ES-I3 (cell line): ENCODE measurements around the gene NOL7.

Experiments used
- H3K36me3 ChIP-seq: 2 replicates; pipeline ENCODE4 v1.6.1; 2013; ENCODE audit warnings: mild to moderate bottlenecking, low read length, control low read depth, moderate library complexity; ENCODE audit not compliant: insufficient read depth
- H3K4me1 ChIP-seq: 2 replicates; pipeline ENCODE4 v1.6.1; 2013; ENCODE audit warnings: mild to moderate bottlenecking, control low read depth, low read length; ENCODE audit not compliant: insufficient read depth
- H3K9ac ChIP-seq: 2 replicates; pipeline ENCODE4 v1.6.1; 2013; ENCODE audit warnings: low read depth, mild to moderate bottlenecking, low read length, moderate library complexity
- H3K9me3 ChIP-seq: 2 replicates; pipeline ENCODE4 v1.6.1; 2013; ENCODE audit warnings: mild to moderate bottlenecking, low read length, moderate library complexity; ENCODE audit not compliant: control insufficient read depth, insufficient read depth

NOL7 gene

DNA sequence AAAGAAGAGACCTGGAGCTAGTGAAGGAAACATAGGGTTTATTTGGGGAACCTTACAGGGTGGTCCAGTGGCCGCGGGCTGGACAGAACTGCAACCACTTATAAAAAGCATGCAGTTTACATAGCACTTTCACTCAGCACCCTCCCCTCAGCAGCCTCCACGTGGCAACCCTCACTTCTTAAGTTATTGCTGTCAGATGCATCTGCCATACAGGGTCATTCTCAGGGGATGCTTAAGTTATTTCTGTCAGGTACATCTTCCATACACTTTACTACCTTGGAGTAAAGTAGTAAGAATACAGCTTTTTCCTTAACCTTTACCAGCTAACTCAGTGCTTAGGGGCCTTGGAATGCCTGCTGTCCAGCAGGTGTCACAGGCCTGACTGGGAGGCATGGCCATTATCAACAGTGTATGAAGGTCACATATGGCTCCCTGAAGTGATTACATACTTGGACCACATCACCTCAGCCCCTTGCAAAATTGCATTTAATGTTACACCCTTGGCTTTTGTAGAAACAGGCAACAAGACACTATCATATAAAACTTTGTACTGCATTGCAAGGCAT lies 2.0 kb upstream of the NOL7 start:
- Histone ChIP-seq H3K9me3 (no peaks in the 10 kb centered on the region), H3K36me3 (peaks cover 13% of the 10 kb centered on the region; the same call in 1 of the 2 replicates), H3K9ac (no peak overlapping the region), H3K4me1 (peaks cover 12% of the 10 kb centered on the region)

- Histone ChIP-seq H3K9ac (peak overlapping the region; percentile 97), H3K9me3 (no peaks in the 10 kb centered on the region), H3K4me1 (peaks cover 12% of the 10 kb centered on the region), H3K36me3 (peaks cover 23% of the 10 kb centered on the region)
Observed at GRCh38 chr6:13614126-13614925, 809 bp upstream of the NOL7 start.

DNA sequence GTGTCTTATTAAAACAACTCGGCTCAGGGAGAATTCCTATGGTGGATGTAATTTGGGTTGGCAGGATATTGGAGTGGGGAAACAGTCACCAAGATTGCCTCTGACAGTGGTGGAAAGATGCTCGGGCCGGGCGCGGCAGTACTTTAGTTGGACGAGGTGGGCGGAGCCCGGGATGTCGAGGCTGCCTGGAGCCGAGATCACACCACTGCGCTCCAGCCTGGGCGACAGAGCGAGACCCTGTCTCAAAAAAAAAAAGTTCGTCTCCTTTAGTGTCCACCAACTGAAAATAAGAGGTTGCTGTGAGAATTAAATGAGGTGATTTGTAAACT lies 621 bp downstream of the NOL7 start:
- H3K9ac ChIP-seq = peak overlapping the region; percentile 97
- H3K4me1 ChIP-seq = peaks cover 12% of the 10 kb centered on the region
- H3K9me3 ChIP-seq = no peaks in the 10 kb centered on the region
- H3K36me3 ChIP-seq = peaks cover 27% of the 10 kb centered on the region

DNA sequence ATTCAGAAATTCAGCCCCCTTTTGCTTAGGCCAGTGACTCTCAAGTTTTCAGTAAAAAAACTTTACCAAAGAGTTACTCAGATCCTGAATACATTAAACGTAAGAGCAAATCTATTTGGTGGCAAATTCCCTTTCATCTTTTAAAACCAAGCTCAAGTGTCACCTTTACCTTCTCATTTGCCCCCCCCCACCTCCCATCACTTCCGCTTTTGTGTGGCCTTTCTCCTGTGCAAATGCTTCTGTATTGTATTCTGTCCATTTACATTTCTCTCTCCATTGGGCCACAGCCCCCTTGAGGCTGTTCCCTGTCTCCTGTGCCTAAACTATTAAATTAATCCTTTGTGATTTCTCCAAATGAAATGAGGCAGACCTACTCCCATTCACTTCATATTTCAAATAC lies 1.9 kb downstream of the NOL7 start:
- H3K4me1 ChIP-seq = peaks cover 12% of the 10 kb centered on the region
- no peaks in the 10 kb centered on the region for H3K9me3 ChIP-seq
- peaks cover 28% of the 10 kb centered on the region for H3K36me3 ChIP-seq
- no peak overlapping the region for H3K9ac ChIP-seq

DNA sequence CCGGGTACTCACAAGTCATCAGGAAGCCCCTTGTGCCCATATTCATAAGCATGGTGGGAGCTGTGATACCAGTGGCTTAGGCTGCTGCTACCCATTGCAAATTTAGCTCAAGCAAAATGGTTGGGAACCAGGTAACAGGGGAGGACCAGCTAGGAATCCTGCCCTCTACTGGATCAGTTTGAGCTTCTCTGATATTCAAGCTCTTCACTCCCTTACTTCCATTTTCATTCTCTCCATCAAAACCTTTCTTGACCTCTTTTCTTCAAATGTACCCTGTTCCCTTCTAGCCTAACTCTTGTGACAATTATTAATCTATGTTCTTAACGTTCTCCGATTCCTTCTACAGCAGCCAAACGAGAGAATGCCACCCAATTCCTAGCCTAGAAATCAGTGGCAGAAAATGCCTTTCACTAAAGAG lies 9.7 kb downstream of the NOL7 start:
- Histone ChIP-seq H3K4me1 (no peaks in the 10 kb centered on the region), H3K9ac (no peak overlapping the region), H3K9me3 (no peaks in the 10 kb centered on the region), H3K36me3 (peaks cover 19% of the 10 kb centered on the region)

GRCh38 chr6:13629459-13630116 lies 14.5 kb downstream of the NOL7 start:
- Histone ChIP-seq H3K9ac (no peak overlapping the region), H3K9me3 (no peaks in the 10 kb centered on the region), H3K4me1 (peaks cover 5% of the 10 kb centered on the region; the same call in 1 of the 2 replicates), H3K36me3 (peaks cover 8% of the 10 kb centered on the region; the same call in 1 of the 2 replicates)

GRCh38 chr6:13630499-13630898 lies 15.4 kb downstream of the NOL7 start:
- Histone ChIP-seq H3K36me3 (peaks cover 8% of the 10 kb centered on the region; the same call in 1 of the 2 replicates), H3K4me1 (peaks cover 12% of the 10 kb centered on the region; the same call in 1 of the 2 replicates), H3K9ac (no peak overlapping the region), H3K9me3 (no peaks in the 10 kb centered on the region)

DNA sequence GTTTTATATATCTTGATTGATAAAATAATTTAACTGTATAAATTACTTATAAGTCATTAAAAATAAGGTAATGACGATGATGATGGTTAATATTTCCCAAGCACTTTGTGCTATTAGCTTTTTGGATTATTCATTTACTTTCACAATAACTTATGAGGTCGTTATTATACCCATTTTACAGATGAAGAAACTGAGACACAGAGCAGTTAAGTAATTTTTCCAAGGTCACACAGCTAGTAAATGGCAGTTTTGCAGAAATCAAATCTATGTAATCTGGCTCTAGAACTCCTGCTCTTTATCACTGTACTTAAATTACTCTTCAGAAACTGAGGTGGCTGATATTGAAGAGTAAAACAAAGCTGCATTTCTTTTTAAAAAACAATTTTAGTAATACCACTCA lies 18.2 kb downstream of the NOL7 start:
- Histone ChIP-seq H3K9ac (no peak overlapping the region), H3K9me3 (no peaks in the 10 kb centered on the region), H3K4me1 (peaks cover 37% of the 10 kb centered on the region), H3K36me3 (peaks cover 4% of the 10 kb centered on the region; the same call in 1 of the 2 replicates)

GRCh38 chr6:13635948-13636658 lies 21.0 kb downstream of the NOL7 start:
- H3K9ac ChIP-seq = peak overlapping the region; percentile 24
- H3K36me3 ChIP-seq = peaks cover 2% of the 10 kb centered on the region; the same call in 1 of the 2 replicates
- no peaks in the 10 kb centered on the region for H3K9me3 ChIP-seq
- peaks cover 48% of the 10 kb centered on the region for H3K4me1 ChIP-seq

- H3K4me1 ChIP-seq = peaks cover 48% of the 10 kb centered on the region
- H3K36me3 ChIP-seq = no peaks in the 10 kb centered on the region
- no peak overlapping the region for H3K9ac ChIP-seq
- H3K9me3 ChIP-seq = no peaks in the 10 kb centered on the region
Observed at GRCh38 chr6:13638014-13638413, 22.9 kb downstream of the NOL7 start.

DNA sequence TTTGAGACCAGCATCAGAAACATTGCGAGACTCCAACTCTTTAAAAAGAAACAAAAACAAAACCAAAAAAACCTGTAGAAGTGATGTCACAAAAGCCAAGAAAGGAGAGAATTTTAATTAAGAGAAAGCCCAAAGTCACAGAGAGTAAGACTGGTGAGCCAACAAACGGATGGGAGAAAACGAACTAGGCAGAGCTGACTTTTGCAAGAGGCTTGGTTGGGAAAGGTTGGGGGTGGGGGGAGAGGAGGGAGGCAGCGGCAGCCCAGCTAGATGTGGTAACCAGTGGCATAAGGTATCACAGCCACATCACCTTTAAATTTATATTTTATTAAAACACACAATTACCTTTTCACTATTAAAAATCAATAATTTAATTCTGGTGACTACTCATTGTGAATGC lies 23.5 kb downstream of the NOL7 start:
- Histone ChIP-seq H3K9me3 (no peaks in the 10 kb centered on the region), H3K4me1 (peaks cover 48% of the 10 kb centered on the region), H3K9ac (no peak overlapping the region), H3K36me3 (no peaks in the 10 kb centered on the region)

DNA sequence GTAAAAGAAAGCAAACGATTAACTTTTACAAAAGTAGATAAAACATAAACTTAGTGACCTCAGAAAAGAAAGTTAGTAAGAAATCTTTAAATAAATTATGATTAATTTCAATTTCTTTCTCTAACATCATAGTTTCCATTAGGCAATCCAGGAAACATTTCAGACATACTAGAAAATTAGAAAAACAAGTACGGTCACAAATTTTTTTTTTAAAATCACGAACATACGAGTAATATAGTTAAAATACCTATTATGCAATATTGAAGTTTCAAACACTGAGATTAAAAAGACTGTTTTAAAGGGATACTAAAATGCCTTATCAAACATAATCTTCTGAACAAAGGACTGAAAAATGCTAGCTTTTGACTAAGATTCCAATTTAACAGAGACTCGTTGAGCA lies 26.2 kb downstream of the NOL7 start:
- H3K9me3 ChIP-seq = no peaks in the 10 kb centered on the region
- H3K9ac ChIP-seq = no peak overlapping the region
- H3K4me1 ChIP-seq = peaks cover 29% of the 10 kb centered on the region
- no peaks in the 10 kb centered on the region for H3K36me3 ChIP-seq

DNA sequence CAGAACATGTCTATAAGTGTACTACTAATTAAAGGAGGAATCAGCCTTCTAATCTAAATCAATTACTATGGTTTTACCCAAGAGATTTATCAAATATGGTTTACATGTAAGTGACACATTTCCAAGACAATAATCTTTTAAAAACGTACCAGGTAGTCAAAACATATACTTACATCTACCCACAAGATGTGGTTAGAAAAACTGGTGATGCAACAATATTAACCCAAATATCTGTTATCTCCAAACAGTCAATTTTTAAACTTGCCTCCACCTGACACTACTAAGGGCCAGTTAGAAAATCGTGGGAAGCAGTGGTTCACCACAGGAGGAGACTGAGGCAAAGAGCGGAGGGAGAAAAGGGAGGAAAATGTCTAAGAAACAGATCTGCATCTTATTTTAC lies 28.0 kb downstream of the NOL7 start:
- Histone ChIP-seq H3K9me3 (no peaks in the 10 kb centered on the region), H3K36me3 (no peaks in the 10 kb centered on the region), H3K4me1 (peaks cover 13% of the 10 kb centered on the region; the same call in 1 of the 2 replicates), H3K9ac (no peak overlapping the region)

- Histone ChIP-seq H3K9ac (no peak overlapping the region), H3K9me3 (no peaks in the 10 kb centered on the region), H3K36me3 (no peaks in the 10 kb centered on the region), H3K4me1 (no peaks in the 10 kb centered on the region)
Observed at GRCh38 chr6:13648850-13649249, 33.7 kb downstream of the NOL7 start.
